ENCODE results near the gene PARD3B.

The PARD3B gene

DNA sequence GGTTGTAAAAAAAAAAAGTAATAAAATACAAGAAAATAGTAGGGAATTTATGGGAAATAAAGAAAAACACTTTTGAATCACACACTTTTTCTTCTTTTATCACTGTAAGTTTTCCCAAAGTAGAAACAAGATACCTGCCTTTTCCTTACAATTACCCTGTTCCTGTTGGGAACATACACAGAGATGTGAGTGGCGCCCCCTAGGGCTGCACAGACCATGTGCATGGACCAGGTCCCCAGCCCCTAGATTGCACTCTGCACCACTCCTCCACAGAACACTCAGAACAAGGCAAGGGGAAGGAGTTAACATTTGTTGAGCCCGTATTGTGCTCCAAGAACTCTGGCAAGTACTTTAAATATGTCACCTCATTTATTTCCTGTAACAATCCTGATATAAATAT, 1018.4 kb downstream of the PARD3B start:
- Histone ChIP-seq H3K27me3 (ENCODE audit: control insufficient read depth, insufficient read depth, low read length) (no peaks in the 10 kb centered on the region), H3K9ac (ENCODE audit: low read length) (no peak overlapping the region), H3K4me3 (ENCODE audit: low read length) (no peak overlapping the region), H3K36me3 (ENCODE audit: control insufficient read depth, insufficient read depth, low read length) (no peaks in the 10 kb centered on the region), H3K9me3 (ENCODE audit: control insufficient read depth, low read length) (no peaks in the 10 kb centered on the region), H3K4me1 (ENCODE audit: control insufficient read depth, insufficient read depth, low read length) (no peaks in the 10 kb centered on the region)

DNA sequence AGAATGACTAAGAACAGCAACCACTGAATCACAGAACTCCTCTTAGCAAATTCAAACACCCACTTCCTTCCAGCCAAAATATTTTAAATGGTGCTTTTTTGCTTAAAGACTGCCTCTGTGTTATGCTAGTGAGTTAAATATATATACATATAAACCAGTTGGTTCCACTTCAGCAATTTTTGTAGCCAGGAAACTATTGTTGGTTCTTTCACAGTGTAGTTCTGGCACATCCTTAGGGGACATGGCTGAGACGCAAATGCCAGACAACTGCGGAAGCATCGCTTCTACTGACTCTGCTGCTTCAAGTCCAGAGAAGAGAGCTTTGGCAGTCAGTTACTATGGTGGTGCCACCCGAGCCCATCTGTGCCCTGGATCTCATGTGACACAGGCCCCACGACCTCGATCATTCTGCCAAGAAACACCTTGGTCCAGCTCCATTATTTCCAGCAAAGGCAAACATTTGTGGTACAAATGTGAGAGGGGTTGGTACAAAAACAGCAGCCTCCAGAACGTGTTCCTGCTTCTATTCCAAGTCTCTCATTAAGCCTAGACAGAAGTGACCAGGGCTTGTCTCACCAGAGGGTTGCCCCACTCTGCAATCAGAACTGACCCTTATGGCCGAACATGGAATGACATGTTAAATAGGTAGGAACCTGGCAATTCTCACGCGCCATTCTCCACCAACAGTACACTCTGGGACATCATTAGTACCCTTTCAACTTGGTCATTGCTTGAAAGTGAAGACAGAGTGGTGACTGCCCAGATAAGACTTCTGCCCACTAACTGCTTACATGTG, 1019.3 kb downstream of the PARD3B start:
- H3K9ac ChIP-seq (ENCODE audit: low read length), result no peak overlapping the region
- no peaks in the 10 kb centered on the region for H3K27me3 ChIP-seq (ENCODE audit: control insufficient read depth, insufficient read depth, low read length)
- no peak overlapping the region for H3K4me3 ChIP-seq (ENCODE audit: low read length)
- no peaks in the 10 kb centered on the region for H3K36me3 ChIP-seq (ENCODE audit: control insufficient read depth, insufficient read depth, low read length)
- no peaks in the 10 kb centered on the region for H3K4me1 ChIP-seq (ENCODE audit: control insufficient read depth, insufficient read depth, low read length)
- H3K9me3 ChIP-seq (ENCODE audit: control insufficient read depth, low read length), result no peaks in the 10 kb centered on the region

DNA sequence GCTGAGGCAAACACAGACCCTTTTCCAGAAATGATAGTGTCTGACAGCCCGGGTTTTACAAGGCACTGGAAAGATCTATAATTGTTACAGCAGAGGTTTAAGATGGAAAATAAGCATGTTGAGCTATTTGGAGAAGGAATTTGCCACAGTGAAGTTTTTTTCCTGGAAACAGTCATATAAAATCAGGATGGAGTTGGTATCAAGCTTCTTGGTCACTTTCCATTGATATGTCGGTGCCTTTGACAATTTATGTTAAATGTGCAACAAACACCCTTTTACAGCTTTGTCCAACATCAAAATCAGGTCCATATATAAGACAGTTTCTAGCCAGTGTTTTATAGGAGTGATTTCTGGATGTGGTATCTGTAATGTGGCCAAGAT, 1019.9 kb downstream of the PARD3B start:
- no peak overlapping the region for H3K9ac ChIP-seq (ENCODE audit: low read length)
- no peaks in the 10 kb centered on the region for H3K36me3 ChIP-seq (ENCODE audit: control insufficient read depth, insufficient read depth, low read length)

DNA sequence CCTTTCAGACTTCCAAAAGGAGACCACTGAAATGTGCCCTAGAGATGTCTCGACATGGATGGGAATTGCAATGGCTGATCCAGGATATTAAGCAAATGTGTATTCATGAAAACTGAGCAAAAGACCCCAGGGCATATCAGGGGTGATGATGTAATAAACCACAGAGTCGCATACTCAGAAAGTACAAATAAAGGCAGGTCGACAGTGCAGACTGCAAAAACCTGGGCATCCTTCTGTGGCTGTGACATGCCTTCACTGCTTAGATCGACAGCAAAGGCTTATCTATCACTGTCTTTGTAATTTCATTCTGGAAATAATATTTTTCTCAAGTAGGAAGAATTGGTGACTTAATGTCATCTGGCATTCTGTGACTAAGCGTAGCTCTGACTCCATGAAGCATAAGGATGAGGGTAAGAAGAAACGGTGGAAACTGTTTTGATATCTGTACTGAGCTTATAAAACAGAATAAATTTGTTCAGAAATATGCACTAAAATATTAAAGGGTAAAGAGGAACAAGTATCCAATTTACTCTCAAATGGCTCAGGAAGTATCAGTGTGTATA, 1021.4 kb downstream of the PARD3B start:
- Histone ChIP-seq H3K4me3 (ENCODE audit: low read length) (no peak overlapping the region), H3K4me1 (ENCODE audit: control insufficient read depth, insufficient read depth, low read length) (no peaks in the 10 kb centered on the region), H3K27me3 (ENCODE audit: control insufficient read depth, insufficient read depth, low read length) (no peaks in the 10 kb centered on the region), H3K36me3 (ENCODE audit: control insufficient read depth, insufficient read depth, low read length) (no peaks in the 10 kb centered on the region), H3K9ac (ENCODE audit: low read length) (no peak overlapping the region), H3K9me3 (ENCODE audit: control insufficient read depth, low read length) (no peaks in the 10 kb centered on the region)

More for the DNA sequence above, 1019.9 kb downstream of the PARD3B start:
- no peaks in the 10 kb centered on the region for H3K9me3 ChIP-seq (ENCODE audit: control insufficient read depth, low read length)
- H3K4me3 ChIP-seq (ENCODE audit: low read length), result no peak overlapping the region
- H3K4me1 ChIP-seq (ENCODE audit: control insufficient read depth, insufficient read depth, low read length), result no peaks in the 10 kb centered on the region
- no peaks in the 10 kb centered on the region for H3K27me3 ChIP-seq (ENCODE audit: control insufficient read depth, insufficient read depth, low read length)

DNA sequence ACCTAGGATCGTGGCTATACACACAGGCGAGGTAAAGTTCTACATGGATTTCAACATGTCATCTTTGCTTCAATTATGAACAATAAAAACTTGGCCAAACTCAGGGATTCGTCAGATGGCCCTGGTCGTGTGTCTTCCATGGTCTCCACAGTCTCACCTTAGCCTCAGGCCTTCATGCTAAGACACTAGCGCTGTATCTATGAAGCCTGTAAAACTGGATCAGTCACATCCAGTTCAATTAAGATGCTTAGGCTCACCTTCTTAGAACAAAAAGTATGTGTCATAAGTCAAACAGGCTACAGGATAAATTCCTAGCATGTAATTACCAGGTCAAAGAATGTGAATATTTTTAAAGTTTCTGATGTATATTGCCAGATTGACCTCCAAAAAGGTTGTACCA, 1023.3 kb downstream of the PARD3B start:
- H3K36me3 ChIP-seq (ENCODE audit: control insufficient read depth, insufficient read depth, low read length), result no peaks in the 10 kb centered on the region
- no peaks in the 10 kb centered on the region for H3K9me3 ChIP-seq (ENCODE audit: control insufficient read depth, low read length)
- H3K4me3 ChIP-seq (ENCODE audit: low read length), result no peak overlapping the region
- H3K9ac ChIP-seq (ENCODE audit: low read length), result no peak overlapping the region
- no peaks in the 10 kb centered on the region for H3K4me1 ChIP-seq (ENCODE audit: control insufficient read depth, insufficient read depth, low read length)
- no peaks in the 10 kb centered on the region for H3K27me3 ChIP-seq (ENCODE audit: control insufficient read depth, insufficient read depth, low read length)

DNA sequence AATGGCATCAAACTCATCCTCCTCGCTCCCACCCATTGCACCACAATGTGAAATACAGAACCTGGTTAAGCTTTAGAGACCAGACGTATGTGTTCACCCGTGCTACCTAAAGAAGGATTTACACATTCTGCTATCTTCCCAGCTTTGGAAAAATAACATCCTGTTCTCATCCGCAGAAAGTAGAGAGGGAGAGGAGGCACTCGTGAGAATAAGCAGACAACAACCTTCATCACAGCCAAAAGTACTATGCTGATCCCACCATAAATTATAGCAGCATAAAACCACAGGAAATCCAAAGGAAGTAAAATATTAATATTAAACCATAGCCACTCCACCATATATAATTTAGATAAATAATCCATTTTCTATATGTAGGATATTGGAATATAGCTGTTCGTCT, 1025.4 kb downstream of the PARD3B start:
- H3K27me3 ChIP-seq (ENCODE audit: control insufficient read depth, insufficient read depth, low read length), result no peaks in the 10 kb centered on the region
- H3K4me1 ChIP-seq (ENCODE audit: control insufficient read depth, insufficient read depth, low read length), result no peaks in the 10 kb centered on the region
- H3K4me3 ChIP-seq (ENCODE audit: low read length), result no peak overlapping the region
- no peaks in the 10 kb centered on the region for H3K9me3 ChIP-seq (ENCODE audit: control insufficient read depth, low read length)
- H3K36me3 ChIP-seq (ENCODE audit: control insufficient read depth, insufficient read depth, low read length), result no peaks in the 10 kb centered on the region
- no peak overlapping the region for H3K9ac ChIP-seq (ENCODE audit: low read length)

DNA sequence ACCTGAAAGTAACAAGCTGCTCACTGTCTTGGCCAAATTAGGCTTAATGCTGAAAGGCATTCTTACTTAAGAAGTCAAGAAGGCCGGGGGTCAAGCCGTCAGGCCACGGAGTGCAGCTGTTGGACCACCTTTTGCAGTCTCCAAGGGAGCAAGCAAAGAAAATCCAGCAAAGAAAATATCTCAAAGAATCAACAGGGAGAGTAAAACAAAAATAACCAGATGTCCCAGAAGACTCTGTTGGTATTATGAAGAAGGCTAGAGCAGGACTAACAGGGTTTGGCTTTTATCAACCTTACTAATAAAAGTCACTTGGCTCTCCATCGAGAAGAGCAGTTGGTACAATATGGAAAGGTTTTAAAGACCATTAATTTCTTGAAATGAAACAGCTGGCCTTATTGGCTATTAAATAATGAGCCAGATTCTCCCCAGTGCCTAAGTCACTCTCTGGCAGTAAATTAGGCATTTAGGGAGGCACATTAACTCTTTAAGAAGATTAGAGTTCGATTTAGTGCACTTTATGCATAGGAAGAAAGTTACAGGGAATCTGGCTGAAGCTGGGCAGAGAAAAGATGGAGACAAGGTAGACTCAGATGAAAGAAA, 1026.2 kb downstream of the PARD3B start:
- Histone ChIP-seq H3K4me3 (ENCODE audit: low read length) (no peak overlapping the region), H3K27me3 (ENCODE audit: control insufficient read depth, insufficient read depth, low read length) (no peaks in the 10 kb centered on the region), H3K4me1 (ENCODE audit: control insufficient read depth, insufficient read depth, low read length) (no peaks in the 10 kb centered on the region), H3K9me3 (ENCODE audit: control insufficient read depth, low read length) (no peaks in the 10 kb centered on the region), H3K36me3 (ENCODE audit: control insufficient read depth, insufficient read depth, low read length) (no peaks in the 10 kb centered on the region), H3K9ac (ENCODE audit: low read length) (no peak overlapping the region)

DNA sequence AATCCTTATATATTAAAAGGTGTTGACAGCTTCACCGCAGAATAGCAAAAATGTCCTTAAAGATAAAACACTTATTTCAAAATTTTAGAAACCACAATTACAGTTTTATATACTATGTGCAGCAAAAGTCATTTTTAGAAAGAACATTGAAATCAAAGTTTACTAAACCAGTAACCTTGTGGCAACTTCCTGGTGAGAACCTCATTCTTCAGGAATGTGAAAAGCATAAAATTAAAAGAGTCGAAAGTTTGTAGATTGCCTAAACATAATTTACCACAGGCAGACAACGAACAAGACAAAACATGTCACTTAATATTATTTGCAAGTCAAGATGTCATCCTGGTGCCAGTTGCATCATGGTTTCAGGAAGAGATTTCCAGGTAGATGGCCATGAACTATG, 1028.7 kb downstream of the PARD3B start:
- Histone ChIP-seq H3K36me3 (ENCODE audit: control insufficient read depth, insufficient read depth, low read length) (no peaks in the 10 kb centered on the region), H3K27me3 (ENCODE audit: control insufficient read depth, insufficient read depth, low read length) (no peaks in the 10 kb centered on the region), H3K4me3 (ENCODE audit: low read length) (no peak overlapping the region), H3K4me1 (ENCODE audit: control insufficient read depth, insufficient read depth, low read length) (no peaks in the 10 kb centered on the region), H3K9me3 (ENCODE audit: control insufficient read depth, low read length) (no peaks in the 10 kb centered on the region), H3K9ac (ENCODE audit: low read length) (no peak overlapping the region)

DNA sequence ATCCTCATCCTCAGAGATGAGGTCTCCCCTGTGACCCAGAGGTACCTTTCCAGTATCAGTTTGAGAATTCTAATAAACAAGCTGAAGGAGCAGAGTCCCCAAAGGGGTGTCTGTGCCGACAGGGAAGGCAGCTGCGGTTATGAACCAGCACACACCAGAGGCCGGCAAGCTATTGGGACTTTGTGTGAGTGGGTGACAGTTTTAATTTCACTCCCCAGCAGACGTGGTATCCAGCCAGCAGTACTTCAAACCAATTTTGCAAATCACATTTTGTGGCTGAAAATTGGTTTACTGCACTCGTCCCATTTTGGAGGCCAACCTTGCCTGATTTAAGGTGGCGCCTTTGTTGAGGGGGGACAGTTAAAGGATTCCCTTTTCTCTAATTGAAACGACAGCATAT, 1034.1 kb downstream of the PARD3B start:
- H3K4me3 ChIP-seq (ENCODE audit: low read length), result no peak overlapping the region
- no peaks in the 10 kb centered on the region for H3K9me3 ChIP-seq (ENCODE audit: control insufficient read depth, low read length)
- no peaks in the 10 kb centered on the region for H3K4me1 ChIP-seq (ENCODE audit: control insufficient read depth, insufficient read depth, low read length)

DNA sequence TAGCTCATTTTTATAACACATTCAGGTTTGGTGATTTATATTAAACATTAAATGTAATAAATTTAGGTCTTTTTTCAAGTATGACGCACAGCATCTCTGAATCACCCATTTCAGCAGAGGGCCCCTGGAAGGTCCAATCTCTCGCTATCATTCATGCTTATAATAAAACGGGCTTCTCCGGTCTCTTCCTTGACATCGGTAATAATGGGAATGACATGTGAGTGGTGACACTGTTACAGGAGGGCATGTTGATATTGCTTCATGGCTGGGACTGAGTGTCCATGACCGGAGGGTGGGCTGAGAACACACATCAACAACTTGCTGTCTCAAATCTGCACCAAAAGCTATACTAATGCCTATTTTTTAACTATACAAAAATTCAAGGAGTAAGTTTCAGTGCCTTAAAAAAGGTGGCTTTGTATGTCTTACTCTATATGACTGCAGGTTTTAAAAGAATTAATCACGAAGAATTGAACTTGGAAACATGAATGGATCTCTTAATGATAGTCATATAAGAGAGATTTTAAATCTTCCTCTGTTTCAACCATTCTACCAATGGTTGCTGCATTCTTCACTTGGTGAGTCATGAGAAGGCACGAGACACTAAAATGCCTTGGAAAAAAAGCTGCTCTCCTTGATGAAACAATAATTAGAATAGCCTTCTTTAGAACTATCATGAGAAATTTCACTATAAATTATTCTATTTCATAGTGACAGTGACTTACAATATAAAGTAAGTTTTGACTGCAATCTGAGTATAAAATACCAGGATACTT, 1035.1 kb downstream of the PARD3B start:
- H3K27me3 ChIP-seq (ENCODE audit: control insufficient read depth, insufficient read depth, low read length), result no peaks in the 10 kb centered on the region
- H3K4me1 ChIP-seq (ENCODE audit: control insufficient read depth, insufficient read depth, low read length), result no peaks in the 10 kb centered on the region
- no peaks in the 10 kb centered on the region for H3K9me3 ChIP-seq (ENCODE audit: control insufficient read depth, low read length)
- H3K9ac ChIP-seq (ENCODE audit: low read length), result no peak overlapping the region
- no peak overlapping the region for H3K4me3 ChIP-seq (ENCODE audit: low read length)
- H3K36me3 ChIP-seq (ENCODE audit: control insufficient read depth, insufficient read depth, low read length), result no peaks in the 10 kb centered on the region

More for the DNA sequence above, 1034.1 kb downstream of the PARD3B start:
- no peaks in the 10 kb centered on the region for H3K27me3 ChIP-seq (ENCODE audit: control insufficient read depth, insufficient read depth, low read length)
- no peak overlapping the region for H3K9ac ChIP-seq (ENCODE audit: low read length)
- H3K36me3 ChIP-seq (ENCODE audit: control insufficient read depth, insufficient read depth, low read length), result no peaks in the 10 kb centered on the region

DNA sequence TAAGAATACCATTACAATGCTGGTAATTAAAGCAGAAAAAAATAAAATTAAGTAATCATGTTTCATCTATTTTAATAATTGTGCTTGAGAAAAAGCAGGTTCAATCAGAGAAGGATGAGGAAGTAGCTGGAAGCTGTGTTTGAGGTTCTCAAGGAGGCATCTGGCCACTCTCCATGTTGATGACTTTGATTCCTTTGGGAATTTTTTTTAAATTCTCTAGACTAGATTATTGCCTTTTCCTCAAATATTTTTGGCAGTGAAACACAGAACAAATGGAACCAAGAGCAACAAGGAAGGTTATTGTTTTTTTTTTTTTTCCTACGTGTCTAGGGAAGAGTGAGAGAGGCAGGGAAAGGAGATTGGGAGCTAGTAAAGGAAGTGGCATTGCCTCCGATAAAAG, 1037.1 kb downstream of the PARD3B start:
- no peaks in the 10 kb centered on the region for H3K4me1 ChIP-seq (ENCODE audit: control insufficient read depth, insufficient read depth, low read length)
- H3K9me3 ChIP-seq (ENCODE audit: control insufficient read depth, low read length), result no peaks in the 10 kb centered on the region
- no peaks in the 10 kb centered on the region for H3K27me3 ChIP-seq (ENCODE audit: control insufficient read depth, insufficient read depth, low read length)
- H3K4me3 ChIP-seq (ENCODE audit: low read length), result no peak overlapping the region
- H3K9ac ChIP-seq (ENCODE audit: low read length), result no peak overlapping the region
- no peaks in the 10 kb centered on the region for H3K36me3 ChIP-seq (ENCODE audit: control insufficient read depth, insufficient read depth, low read length)

Data from mucosa of stomach (tissue), 1 donor.